HEK293 (cell line): ENCODE results near the gene PLCL2.

Experiments used
- CTCF ChIA-PET: fragments of 350-600 bp; formaldehyde crosslinking; extraction: SDS; loops from one replicate; lab custom pipeline; 2021; ENCODE audit warnings: antibody characterized with exemption; lab: Yijun Ruan, JAX
- POLR2A ChIA-PET: fragments of 300-600 bp; formaldehyde crosslinking; extraction: SDS; loops from one replicate; lab custom pipeline; 2020; ENCODE audit warnings: antibody characterized with exemption, inconsistent platforms; lab: Yijun Ruan, JAX
- H3K27ac ChIP-seq: fragments of 200-500 bp; sonication (Bioruptor generic); 2 replicates; pipeline ENCODE4 v1.5.1; 2014; ENCODE audit warnings: low read depth, low read length, control low read depth, inconsistent platforms; ENCODE audit errors: extremely low read depth
- H3K36me3 ChIP-seq, 2 experiments: fragments of 200-500 bp in 1 of 2; sonication (Bioruptor generic) in 1 of 2; 1 replicate in 1 of 2; 2 replicates in 1 of 2; pipeline ENCODE4 v1.5.1; 2014 to 2017; ENCODE audit warnings: inconsistent platforms in 2 of 2, low read length in 2 of 2; ENCODE audit not compliant: control insufficient read depth in 2 of 2, insufficient read depth in 1 of 2
- H3K4me1 ChIP-seq: fragments of 200-500 bp; sonication (Bioruptor generic); 2 replicates; pipeline ENCODE4 v1.5.1; 2014; ENCODE audit warnings: mild to moderate bottlenecking, low read length, inconsistent platforms; ENCODE audit not compliant: control insufficient read depth, insufficient read depth
- H3K4me3 ChIP-seq: 2 replicates; pipeline ENCODE4 v1.5.1; 2011; ENCODE audit warnings: low read depth, mild to moderate bottlenecking, control low read depth, low read length, moderate library complexity
- H3K9me3 ChIP-seq: fragments of 200-500 bp; sonication (Bioruptor generic); 2 replicates; pipeline ENCODE4 v1.5.1; 2014; ENCODE audit warnings: low read depth, low read length, inconsistent platforms; ENCODE audit not compliant: control insufficient read depth, insufficient read depth
- EGR2 ChIP-seq: fragments of 450-650 bp; formaldehyde crosslinking; IDR thresholded peaks from 2 replicates; pipeline ENCODE4 v1.5.1; 2016; ENCODE audit warnings: low read depth, missing biosample characterization, missing genetic modification characterization
- GFI1B ChIP-seq: fragments of 450-650 bp; formaldehyde crosslinking; IDR thresholded peaks from 2 replicates; pipeline ENCODE4 v1.5.1; 2016; ENCODE audit warnings: missing biosample characterization, missing genetic modification characterization
- GLIS1 ChIP-seq: fragments of 450-650 bp; formaldehyde crosslinking; IDR thresholded peaks from 2 replicates; pipeline ENCODE4 v1.5.1; 2016; ENCODE audit warnings: missing biosample characterization, missing genetic modification characterization
- HIC1 ChIP-seq: fragments of 450-650 bp; formaldehyde crosslinking; IDR thresholded peaks from 2 replicates; pipeline ENCODE4 v1.5.1; 2016; ENCODE audit warnings: missing biosample characterization, missing genetic modification characterization
- HOXA7 ChIP-seq: sonication (generic); formaldehyde crosslinking; IDR thresholded peaks from 2 replicates; pipeline ENCODE4 v1.8.1; 2022; ENCODE audit warnings: missing genetic modification reagents, borderline replicate concordance
- HOXD13 ChIP-seq: sonication (generic); formaldehyde crosslinking; IDR thresholded peaks from 2 replicates; pipeline ENCODE4 v1.8.0; 2022; ENCODE audit warnings: missing genetic modification reagents, borderline replicate concordance
- KLF16 ChIP-seq: fragments of 450-650 bp; formaldehyde crosslinking; IDR thresholded peaks from 2 replicates; pipeline ENCODE4 v1.5.1; 2017; ENCODE audit warnings: missing biosample characterization, missing genetic modification characterization
- MYNN ChIP-seq: fragments of 450-650 bp; formaldehyde crosslinking; IDR thresholded peaks from 2 replicates; pipeline ENCODE4 v1.5.1; 2016; ENCODE audit warnings: missing biosample characterization, missing genetic modification characterization, borderline replicate concordance
- RBAK ChIP-seq: fragments of 450-650 bp; formaldehyde crosslinking; IDR thresholded peaks from 2 replicates; pipeline ENCODE4 v1.5.1; 2016; ENCODE audit warnings: missing biosample characterization, missing genetic modification characterization
- REPIN1 ChIP-seq: fragments of 450-650 bp; formaldehyde crosslinking; IDR thresholded peaks from 2 replicates; pipeline ENCODE4 v1.5.1; 2017; ENCODE audit warnings: missing biosample characterization, missing genetic modification characterization, low read depth
- SP3 ChIP-seq: fragments of 450-650 bp; formaldehyde crosslinking; IDR thresholded peaks from 2 replicates; pipeline ENCODE4 v1.5.1; 2016; ENCODE audit warnings: missing biosample characterization, missing genetic modification characterization
- TRIM28 ChIP-seq: IDR thresholded peaks from 2 replicates; pipeline ENCODE4 v1.6.1; 2011; ENCODE audit warnings: low read length, control low read depth, borderline replicate concordance
- YY1 ChIP-seq: fragments of 450-650 bp; formaldehyde crosslinking; IDR thresholded peaks from 2 replicates; pipeline ENCODE4 v1.5.1; 2018; ENCODE audit warnings: missing biosample characterization, missing genetic modification characterization
- ZBTB6 ChIP-seq: fragments of 450-650 bp; formaldehyde crosslinking; IDR thresholded peaks from 2 replicates; pipeline ENCODE4 v1.5.1; 2017; ENCODE audit warnings: missing biosample characterization, missing genetic modification characterization
- ZBTB7A ChIP-seq: fragments of 450-650 bp; formaldehyde crosslinking; IDR thresholded peaks from 2 replicates; pipeline ENCODE4 v1.5.1; 2016; ENCODE audit warnings: low read depth, missing biosample characterization, missing genetic modification characterization
- ZEB2 ChIP-seq: fragments of 450-650 bp; formaldehyde crosslinking; IDR thresholded peaks from 2 replicates; pipeline ENCODE4 v1.5.1; 2016; ENCODE audit warnings: missing biosample characterization, missing genetic modification characterization
- ZFP69B ChIP-seq: fragments of 450-650 bp; formaldehyde crosslinking; IDR thresholded peaks from 2 replicates; pipeline ENCODE4 v1.5.1; 2016; ENCODE audit warnings: missing biosample characterization, missing genetic modification characterization
- ZIC2 ChIP-seq: fragments of 450-650 bp; formaldehyde crosslinking; IDR thresholded peaks from 2 replicates; pipeline ENCODE4 v1.5.1; 2016; ENCODE audit warnings: missing biosample characterization, missing genetic modification characterization
- ZNF132 ChIP-seq: fragments of 450-650 bp; formaldehyde crosslinking; IDR thresholded peaks from 2 replicates; pipeline ENCODE4 v1.5.1; 2017; ENCODE audit warnings: missing biosample characterization, missing genetic modification characterization, borderline replicate concordance
- ZNF175 ChIP-seq: fragments of 450-650 bp; formaldehyde crosslinking; IDR thresholded peaks from 2 replicates; pipeline ENCODE4 v1.5.1; 2016; ENCODE audit warnings: missing biosample characterization, missing genetic modification characterization
- ZNF510 ChIP-seq: fragments of 450-650 bp; formaldehyde crosslinking; IDR thresholded peaks from 2 replicates; pipeline ENCODE4 v1.5.1; 2018; ENCODE audit warnings: mild to moderate bottlenecking, missing genetic modification characterization, missing biosample characterization; ENCODE audit not compliant: insufficient replicate concordance
- ZNF514 ChIP-seq: fragments of 450-650 bp; formaldehyde crosslinking; IDR thresholded peaks from 2 replicates; pipeline ENCODE4 v1.5.1; 2016; ENCODE audit warnings: missing biosample characterization, missing genetic modification characterization
- ZNF529 ChIP-seq: fragments of 450-650 bp; formaldehyde crosslinking; IDR thresholded peaks from 2 replicates; pipeline ENCODE4 v1.5.1; 2017; ENCODE audit warnings: missing genetic modification characterization, missing biosample characterization; ENCODE audit not compliant: insufficient replicate concordance
- ZNF555 ChIP-seq: fragments of 450-650 bp; formaldehyde crosslinking; conservative IDR thresholded peaks from 2 replicates; pipeline ENCODE4 v1.5.1; 2017; ENCODE audit warnings: missing biosample characterization, mild to moderate bottlenecking, missing genetic modification characterization, inconsistent platforms
- ZNF560 ChIP-seq: fragments of 450-650 bp; formaldehyde crosslinking; IDR thresholded peaks from 2 replicates; pipeline ENCODE4 v1.5.1; 2017; ENCODE audit warnings: missing biosample characterization, missing genetic modification characterization, borderline replicate concordance
- ZNF76 ChIP-seq: fragments of 450-650 bp; formaldehyde crosslinking; IDR thresholded peaks from 2 replicates; pipeline ENCODE4; 2016; ENCODE audit warnings: low read depth, missing biosample characterization, missing genetic modification characterization, borderline replicate concordance
- ZNF785 ChIP-seq: fragments of 450-650 bp; formaldehyde crosslinking; IDR thresholded peaks from 2 replicates; pipeline ENCODE4 v1.5.1; 2016; ENCODE audit warnings: missing biosample characterization, missing genetic modification characterization
- ZSCAN30 ChIP-seq: fragments of 450-650 bp; IDR thresholded peaks from 2 replicates; pipeline ENCODE4 v1.5.1; 2018; ENCODE audit warnings: missing biosample characterization, mild to moderate bottlenecking, missing genetic modification characterization, moderate library complexity

Gene PLCL2

GRCh38 chr3:17052363-17052762 is 167.6 kb downstream of the PLCL2 start (continued):
- no peak for TF ChIP-seq ZBTB6
- TF ChIP-seq, all 188 proteins: peak for 0

- POLR2A ChIA-PET: no interaction called here
- H3K4me1 ChIP-seq: no peaks in the 10 kb centered on the region
- CTCF ChIA-PET: interaction anchor here (0.6 kb wide), 1 partner anchor 161 kb away, joined by 3 read pairs; no protein-coding TSS in a partner anchor
Observed at GRCh38 chr3:17054301-17054981, 169.7 kb downstream of the PLCL2 start.

GRCh38 chr3:17054982-17055343 is 170.2 kb downstream of the PLCL2 start:
- Histone ChIP-seq H3K36me3 (no peaks in the 10 kb centered on the region), H3K27ac (no peak overlapping the region), H3K9me3 (no peaks in the 10 kb centered on the region), H3K4me3 (no peak overlapping the region), H3K4me1 (no peaks in the 10 kb centered on the region)
- POLR2A ChIA-PET: no interaction called here
- CTCF ChIA-PET: interaction anchor here (0.6 kb wide), 1 partner anchor 160 kb away, joined by 3 read pairs; no protein-coding TSS in a partner anchor
- TF ChIP-seq ZNF76 (no peak), ZIC2 (no peak), TRIM28 (no peak), GFI1B (tag by site-specific recombination) (no peak), REPIN1 (tag by site-specific recombination) (no peak), ZNF514 (no peak), ZNF560 (tag by site-specific recombination) (no peak), HOXD13 (no peak), ZBTB7A (tag by site-specific recombination) (no peak), MYNN (tag by site-specific recombination) (no peak), ZSCAN30 (tag by site-specific recombination) (no peak), ZNF529 (no peak)

More at GRCh38 chr3:17054301-17054981, 169.7 kb downstream of the PLCL2 start:
- H3K36me3 ChIP-seq: no peaks in the 10 kb centered on the region
- H3K9me3 ChIP-seq: no peaks in the 10 kb centered on the region
- peak; percentile 46; the same call in 1 of the 2 replicates for TF ChIP-seq EGR2 (tag by site-specific recombination)
- no peak for TF ChIP-seq KLF16
- TF ChIP-seq GLIS1 (tag by site-specific recombination): peak; percentile 52; the same call in 1 of the 2 replicates
- H3K4me3 ChIP-seq: no peak overlapping the region
- H3K27ac ChIP-seq: no peak overlapping the region

- no peaks in the 10 kb centered on the region for H3K9me3 ChIP-seq
- POLR2A ChIA-PET: no interaction called here
- no peaks in the 10 kb centered on the region for H3K36me3 ChIP-seq
- CTCF ChIA-PET: no interaction called here
- H3K4me3 ChIP-seq: no peak overlapping the region
- no peaks in the 10 kb centered on the region for H3K4me1 ChIP-seq
- H3K27ac ChIP-seq: no peak overlapping the region
- TF ChIP-seq ZNF785 (tag by site-specific recombination) (no peak), ZNF555 (no peak), ZNF175 (tag by site-specific recombination) (no peak), ZEB2 (tag by site-specific recombination) (no peak), ZIC2 (no peak), RBAK (tag by site-specific recombination) (no peak), ZNF510 (tag by site-specific recombination) (no peak), YY1 (tag by site-specific recombination) (no peak), ZNF132 (tag by site-specific recombination) (no peak), HIC1 (tag by site-specific recombination) (no peak), SP3 (tag by site-specific recombination) (no peak), ZFP69B (no peak), HOXA7 (CRISPR knock-in tag) (no peak)
Observed at GRCh38 chr3:17055374-17056276, 170.9 kb downstream of the PLCL2 start.
